HepG2 (cell line): ENCODE data around the gene SEC14L5. TPM values are rescaled to one million over a fixed set of nuclear protein-coding genes. Genes with fewer than 3 reads are reported as not detected.

ENCODE experiments used
- AKAP8 ChIP-seq: sonication (generic); formaldehyde crosslinking; IDR thresholded peaks from 2 replicates; pipeline ENCODE4 v1.5.1; 2020; ENCODE audit warnings: mild to moderate bottlenecking, missing genetic modification reagents
- ARID2 ChIP-seq: sonication (generic); formaldehyde crosslinking; IDR thresholded peaks from 2 replicates; pipeline ENCODE4 v1.8.1; 2022; ENCODE audit warnings: mild to moderate bottlenecking, missing genetic modification reagents, borderline replicate concordance
- ATF7-NPFF ChIP-seq: sonication (generic); formaldehyde crosslinking; IDR thresholded peaks from 2 replicates; pipeline ENCODE4 v1.8.1; 2023; ENCODE audit warnings: mild to moderate bottlenecking, low read depth, missing genetic modification reagents, moderate library complexity
- CERS6 ChIP-seq: sonication (generic); formaldehyde crosslinking; IDR thresholded peaks from 2 replicates; pipeline ENCODE4 v1.5.0; 2020; ENCODE audit warnings: missing genetic modification reagents
- CREB3 ChIP-seq: sonication (generic); formaldehyde crosslinking; IDR thresholded peaks from 2 replicates; pipeline ENCODE4 v1.5.0; 2020; ENCODE audit warnings: missing genetic modification reagents
- KDM6A ChIP-seq: IDR thresholded peaks from 2 replicates; pipeline ENCODE4 v1.6.1; 2016; ENCODE audit warnings: low read depth
- LBX2 ChIP-seq: sonication (generic); formaldehyde crosslinking; IDR thresholded peaks from 2 replicates; pipeline ENCODE4 v1.5.0; 2020; ENCODE audit warnings: missing genetic modification reagents, mild to moderate bottlenecking, borderline replicate concordance
- MLXIP ChIP-seq: sonication (generic); formaldehyde crosslinking; IDR thresholded peaks from 2 replicates; pipeline ENCODE4 v1.9.0; 2021; ENCODE audit warnings: missing genetic modification reagents, borderline replicate concordance
- PLRG1 ChIP-seq: fragments of 450-650 bp; conservative IDR thresholded peaks from 2 replicates; pipeline ENCODE4 v1.6.1; 2016
- REST ChIP-seq, 2 experiments: IDR thresholded peaks; 2 replicates each; pipeline ENCODE4 v1.6.1; 2011 to 2012; ENCODE audit warnings: low read length in 2 of 2, borderline replicate concordance in 1 of 2, low read depth in 1 of 2, mild to moderate bottlenecking in 1 of 2, moderate library complexity in 1 of 2
- TERF1 ChIP-seq: sonication (generic); formaldehyde crosslinking; IDR thresholded peaks from 2 replicates; pipeline ENCODE4 v1.8.0; 2022; ENCODE audit warnings: mild to moderate bottlenecking, missing genetic modification reagents, moderate library complexity
- ZC3H4 ChIP-seq: sonication (generic); formaldehyde crosslinking; IDR thresholded peaks from 2 replicates; pipeline ENCODE4 v1.4.0; 2020; ENCODE audit warnings: missing genetic modification reagents, borderline replicate concordance
- ZFAT ChIP-seq: sonication (generic); formaldehyde crosslinking; conservative IDR thresholded peaks from 2 replicates; pipeline ENCODE4 v1.8.1; 2023; ENCODE audit warnings: missing genetic modification reagents, inconsistent platforms
- ZNF12 ChIP-seq: sonication (generic); formaldehyde crosslinking; IDR thresholded peaks from 2 replicates; pipeline ENCODE4 v1.5.0; 2020; ENCODE audit warnings: missing genetic modification reagents
- ZNF441 ChIP-seq: sonication (generic); formaldehyde crosslinking; IDR thresholded peaks from 2 replicates; pipeline ENCODE4 v1.7.0; 2021; ENCODE audit warnings: missing genetic modification reagents, borderline replicate concordance
- ZNF547 ChIP-seq: sonication (generic); formaldehyde crosslinking; IDR thresholded peaks from 2 replicates; pipeline ENCODE4 v1.5.1; 2020; ENCODE audit warnings: mild to moderate bottlenecking, missing genetic modification reagents
- ZNF570 ChIP-seq: sonication (generic); formaldehyde crosslinking; IDR thresholded peaks from 2 replicates; pipeline ENCODE4 v1.4.0; 2020; ENCODE audit warnings: mild to moderate bottlenecking, missing genetic modification reagents, borderline replicate concordance
- polyA plus RNA-seq, 8 experiments: library from polyadenylated mRNA; depleted of rRNA in 3 of 8; stranded (reverse) in 7 of 8; unstranded in 1 of 8; fragments of >200 nt; fragmentation: Illumina TruSeq in 4 of 8; extraction: Trizol in 4 of 8; gene quantifications; 2 replicates each; pipeline versions ENCODE4 v1.2.1 to v1.2.3, GENCODE V29; 2011 to 2016; ENCODE audit warnings: low read depth in 4 of 8, missing spikeins in 1 of 8, mixed read lengths in 1 of 8; ENCODE audit not compliant: insufficient read depth in 1 of 8
- total RNA-seq, 5 experiments: library from RNA; depleted of rRNA; stranded (reverse); fragments of >200 nt; fragmentation: Illumina TruSeq; extraction: Trizol; gene quantifications; 2 replicates each; pipeline ENCODE4 v1.2.3, GENCODE V29; 2016; ENCODE audit warnings: low read depth in 1 of 5

SEC14L5 gene
- total and polyA plus RNA-seq, 2 of the 13 experiments (the other 11 are each of a cell fraction or from before 2014, with no cell fraction given): 0.40 to 0.42 TPM

GRCh38 chr16:4944333-4945281 is 13.5 kb upstream of the SEC14L5 start (continued):
- TF ChIP-seq ZFAT (CRISPR knock-in tag): no peak
- no peak for TF ChIP-seq CREB3 (CRISPR knock-in tag)
- no peak for TF ChIP-seq ZNF547 (CRISPR knock-in tag)
- TF ChIP-seq ZNF12: no peak
- TF ChIP-seq ZNF441: no peak
- TF ChIP-seq MLXIP: 0 out of 2 replicates have a peak, but pooled peaks have one; percentile 40
- TF ChIP-seq PLRG1: no peak
- no peak for TF ChIP-seq LBX2 (CRISPR knock-in tag)
- TF ChIP-seq ATF7-NPFF (CRISPR knock-in tag): 0 out of 2 replicates have a peak, but pooled peaks have one; percentile 33
- TF ChIP-seq KDM6A: no peak; the same call in 1 of the 2 replicates
- no peak for TF ChIP-seq TERF1 (CRISPR knock-in tag)
- TF ChIP-seq ZNF570 (CRISPR knock-in tag): no peak
- no peak for TF ChIP-seq ARID2 (CRISPR knock-in tag)
- TF ChIP-seq AKAP8 (CRISPR knock-in tag): peak; percentile 53; the same call in 1 of the 2 replicates
- peak in 1 of 2 experiments; percentile 43; a peak in 1 of 4 replicates for TF ChIP-seq REST (IDR thresholded peaks at IDR 0.05; ENCODE audit: borderline replicate concordance in 1 of 2, low read depth in 1 of 2, low read length in 2 of 2)
- TF ChIP-seq ZC3H4 (CRISPR knock-in tag): no peak
- no peak for TF ChIP-seq CERS6 (CRISPR knock-in tag)
